GM12891 (cell line): ENCODE data around the gene C17orf58.

Experiments
- PAX5 ChIP-seq: IDR thresholded peaks from 2 replicates; pipeline ENCODE4 v1.6.1; 2011; ENCODE audit warnings: low read length, moderate library complexity, mild to moderate bottlenecking; ENCODE audit not compliant: insufficient read depth, severe bottlenecking
- POLR2A ChIP-seq: IDR thresholded peaks from 2 replicates; pipeline ENCODE4 v1.6.1; 2011; ENCODE audit warnings: low read depth, low read length, control low read depth
- POLR2AphosphoS5 ChIP-seq: IDR thresholded peaks from 2 replicates; pipeline ENCODE4 v1.6.1; 2011; ENCODE audit warnings: low read depth, low read length, control low read depth
- POU2F2 ChIP-seq: IDR thresholded peaks from 2 replicates; pipeline ENCODE4 v1.6.1; 2011; ENCODE audit warnings: low read depth, mild to moderate bottlenecking, control low read depth, low read length, moderate library complexity
- SPI1 ChIP-seq: IDR thresholded peaks from 2 replicates; pipeline ENCODE4 v1.6.1; 2011; ENCODE audit warnings: low read depth, low read length, control low read depth
- TAF1 ChIP-seq: IDR thresholded peaks from 2 replicates; pipeline ENCODE4 v1.6.1; 2011; ENCODE audit warnings: low read depth, low read length, control low read depth

DNA sequence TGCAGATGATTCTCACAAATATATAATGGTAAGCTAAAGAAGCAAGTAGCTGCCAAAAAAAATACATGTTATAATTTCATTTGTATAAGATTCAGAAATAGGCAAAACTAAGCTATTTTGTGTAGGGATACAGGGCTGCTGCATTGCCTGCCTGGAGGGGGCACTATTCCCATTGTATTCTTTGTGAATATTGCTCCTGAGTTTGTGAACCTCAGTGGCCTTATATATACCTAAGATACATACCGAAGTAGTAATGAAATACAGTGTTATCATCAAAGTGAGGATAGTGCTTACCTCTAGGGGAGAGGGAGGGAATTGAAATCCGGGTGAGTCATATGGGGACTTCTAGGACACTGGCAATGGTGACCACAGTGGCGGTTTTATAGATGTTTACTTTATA is 53.5 kb downstream of the C17orf58 start:
- TF ChIP-seq POLR2AphosphoS5 (no peak), POLR2A (no peak), TAF1 (no peak), SPI1 (no peak), POU2F2 (no peak), PAX5 (no peak)
